H9 (cell line): ENCODE data around the gene C11orf58. TPM values are rescaled to one million over a fixed set of nuclear protein-coding genes. Genes with fewer than 3 reads are reported as not detected.

Source experiments
- DNase-seq: peaks from one replicate; pipeline ENCODE4 v3.0.0-alpha.2; 2017
- H2AFZ ChIP-seq: one replicate; pipeline ENCODE4 v1.6.1; 2013; ENCODE audit warnings: mild to moderate bottlenecking, low read length, control low read depth, moderate library complexity
- H2AK5ac ChIP-seq: 2 replicates; pipeline ENCODE4 v1.6.1; 2013; ENCODE audit warnings: low read length, control low read depth, mixed read lengths; ENCODE audit not compliant: insufficient read length
- H2BK120ac ChIP-seq: one replicate; pipeline ENCODE4 v1.6.1; 2013; ENCODE audit warnings: low read depth, mild to moderate bottlenecking, low read length, control low read depth, inconsistent platforms; ENCODE audit not compliant: poor library complexity, severe bottlenecking
- H2BK12ac ChIP-seq: 2 replicates; pipeline ENCODE4 v1.6.1; 2013; ENCODE audit warnings: low read length, control low read depth, mixed read lengths, low read depth; ENCODE audit not compliant: insufficient read length
- H2BK15ac ChIP-seq: 2 replicates; pipeline ENCODE4 v1.6.1; 2013; ENCODE audit warnings: low read depth, low read length, control low read depth
- H2BK20ac ChIP-seq: one replicate; pipeline ENCODE4 v1.6.1; 2013; ENCODE audit warnings: low read depth, mild to moderate bottlenecking, low read length, control low read depth, inconsistent platforms; ENCODE audit not compliant: poor library complexity, severe bottlenecking
- H2BK5ac ChIP-seq: 2 replicates; pipeline ENCODE4 v1.6.1; 2013; ENCODE audit warnings: low read length, control low read depth, mixed read lengths; ENCODE audit not compliant: insufficient read length
- H3K14ac ChIP-seq: 2 replicates; pipeline ENCODE4 v1.6.1; 2013; ENCODE audit warnings: low read length, control low read depth; ENCODE audit not compliant: insufficient read depth
- H3K18ac ChIP-seq: 2 replicates; pipeline ENCODE4 v1.6.1; 2013; ENCODE audit warnings: low read depth, mild to moderate bottlenecking, mixed read lengths, low read length, control low read depth; ENCODE audit not compliant: insufficient read length
- H3K23ac ChIP-seq: 2 replicates; pipeline ENCODE4 v1.6.1; 2013; ENCODE audit warnings: low read length, control low read depth, mixed read lengths, low read depth; ENCODE audit not compliant: insufficient read length
- H3K23me2 ChIP-seq: 2 replicates; pipeline ENCODE4 v1.6.1; 2013; ENCODE audit warnings: low read depth, mild to moderate bottlenecking, mixed read lengths, low read length, control low read depth; ENCODE audit not compliant: insufficient read length, poor library complexity, severe bottlenecking
- H3K27ac ChIP-seq: 2 replicates; pipeline ENCODE4 v1.5.1; 2013; ENCODE audit warnings: low read length, control low read depth, mixed read lengths, low read depth; ENCODE audit not compliant: insufficient read length
- H3K27me3 ChIP-seq: 2 replicates; pipeline ENCODE4 v1.6.1; 2013; ENCODE audit warnings: low read length, control low read depth, inconsistent platforms; ENCODE audit not compliant: insufficient read depth
- H3K4ac ChIP-seq: 2 replicates; pipeline ENCODE4 v1.6.1; 2013; ENCODE audit warnings: low read depth, mild to moderate bottlenecking, control low read depth, inconsistent platforms, low read length, moderate library complexity
- H3K4me1 ChIP-seq: 2 replicates; pipeline ENCODE4 v1.6.1; 2013; ENCODE audit warnings: low read length, control low read depth, inconsistent platforms; ENCODE audit not compliant: insufficient read depth
- H3K4me2 ChIP-seq: 2 replicates; pipeline ENCODE4 v1.6.1; 2013; ENCODE audit warnings: low read length, control low read depth, mixed read lengths; ENCODE audit not compliant: insufficient read length, insufficient read depth
- H3K56ac ChIP-seq: 2 replicates; pipeline ENCODE4 v1.6.1; 2013; ENCODE audit warnings: low read depth, mild to moderate bottlenecking, mixed read lengths, low read length, control low read depth; ENCODE audit not compliant: insufficient read length
- H3K79me1 ChIP-seq: 2 replicates; pipeline ENCODE4 v1.6.1; 2013; ENCODE audit warnings: low read depth, mild to moderate bottlenecking, moderate library complexity, low read length, control low read depth, inconsistent platforms; ENCODE audit not compliant: insufficient read depth, poor library complexity, severe bottlenecking
- H3K79me2 ChIP-seq: 2 replicates; pipeline ENCODE4 v1.6.1; 2013; ENCODE audit warnings: low read length, control low read depth, inconsistent platforms; ENCODE audit not compliant: insufficient read depth
- H3K9ac ChIP-seq: 2 replicates; pipeline ENCODE4 v1.6.1; 2013; ENCODE audit warnings: low read length, control low read depth, mixed read lengths; ENCODE audit not compliant: insufficient read length; ENCODE audit errors: extremely low read depth
- H3K9me3 ChIP-seq: one replicate; pipeline ENCODE4 v1.6.1; 2013; ENCODE audit warnings: low read depth, low read length, inconsistent platforms; ENCODE audit not compliant: control insufficient read depth
- H3T11ph ChIP-seq: one replicate; pipeline ENCODE4 v1.6.1; 2013; ENCODE audit warnings: mild to moderate bottlenecking, low read length, control low read depth, inconsistent platforms
- H4K20me1 ChIP-seq: one replicate; pipeline ENCODE4 v1.6.1; 2013; ENCODE audit not compliant: control insufficient read depth, insufficient read length, insufficient read depth
- H4K5ac ChIP-seq: 2 replicates; pipeline ENCODE4 v1.6.1; 2013; ENCODE audit warnings: low read depth, mild to moderate bottlenecking, mixed read lengths, low read length, control low read depth; ENCODE audit not compliant: insufficient read length
- H4K8ac ChIP-seq: replicated peaks from 2 replicates; pipeline ENCODE4 v1.6.1; 2013; ENCODE audit warnings: low read length, control low read depth, mixed read lengths, low read depth; ENCODE audit not compliant: insufficient read length
- H4K91ac ChIP-seq: 2 replicates; pipeline ENCODE4 v1.6.1; 2013; ENCODE audit warnings: low read depth, mild to moderate bottlenecking, moderate library complexity, mixed read lengths, low read length, control low read depth; ENCODE audit not compliant: insufficient read length
- H3K27ac Mint-ChIP-seq, 3 experiments: 2 replicates in 2 of 3; 3 replicates in 1 of 3; pipeline ENCODE4 v1.8.0; 2020 to 2021; ENCODE audit warnings: mixed read lengths in 3 of 3, mild to moderate bottlenecking in 1 of 3, moderate library complexity in 1 of 3
- H3K27me3 Mint-ChIP-seq: 2 replicates; pipeline ENCODE4 v1.8.0; 2021; ENCODE audit warnings: low read depth, mild to moderate bottlenecking, moderate library complexity, mixed read lengths
- H3K36me3 Mint-ChIP-seq, 3 experiments: 2 replicates in 2 of 3; 3 replicates in 1 of 3; pipeline ENCODE4 v1.8.0; 2020 to 2021; ENCODE audit warnings: low read depth in 3 of 3, mixed read lengths in 3 of 3; ENCODE audit not compliant: insufficient read depth in 1 of 3
- H3K4me1 Mint-ChIP-seq, 2 experiments: 2 replicates each; pipeline ENCODE4 v1.8.0; 2020; ENCODE audit warnings: mixed read lengths in 2 of 2
- H3K4me3 Mint-ChIP-seq, 2 experiments: 2 replicates in 1 of 2; 3 replicates in 1 of 2; pipeline ENCODE4 v1.8.0; 2020 to 2021; ENCODE audit warnings: mild to moderate bottlenecking in 2 of 2, mixed read lengths in 2 of 2, moderate library complexity in 1 of 2
- H3K9me3 Mint-ChIP-seq, 2 experiments: 2 replicates in 1 of 2; 3 replicates in 1 of 2; pipeline ENCODE4 v1.8.0; 2020; ENCODE audit warnings: mild to moderate bottlenecking in 2 of 2, mixed read lengths in 2 of 2, moderate library complexity in 1 of 2
- CTCF ChIP-seq: fragments of 200-600 bp; sonication (generic); conservative IDR thresholded peaks from 3 replicates; pipeline ENCODE4 v1.8.0; 2021; ENCODE audit warnings: antibody characterized with exemption, mild to moderate bottlenecking
- WGBS: extraction: QIAGEN DNeasy Blood & Tissue Kit; methylation state at CpG from one replicate; pipeline ENCODE4 v1.1.7; 2013; ENCODE audit warnings: missing lambda C conversion rate, low lambda C conversion rate, mixed read lengths; ENCODE audit not compliant: insufficient read length; ENCODE audit errors: extremely low coverage; 5-methylcytosine and 5-hydroxymethylcytosine counted together
- total RNA-seq: library from RNA; stranded (reverse); gene quantifications from 2 replicates; pipeline ENCODE4 v1.2.1, GENCODE V29; 2021

Gene C11orf58
- total RNA-seq, 1 experiment from 2014 or later, result 169 TPM

DNA sequence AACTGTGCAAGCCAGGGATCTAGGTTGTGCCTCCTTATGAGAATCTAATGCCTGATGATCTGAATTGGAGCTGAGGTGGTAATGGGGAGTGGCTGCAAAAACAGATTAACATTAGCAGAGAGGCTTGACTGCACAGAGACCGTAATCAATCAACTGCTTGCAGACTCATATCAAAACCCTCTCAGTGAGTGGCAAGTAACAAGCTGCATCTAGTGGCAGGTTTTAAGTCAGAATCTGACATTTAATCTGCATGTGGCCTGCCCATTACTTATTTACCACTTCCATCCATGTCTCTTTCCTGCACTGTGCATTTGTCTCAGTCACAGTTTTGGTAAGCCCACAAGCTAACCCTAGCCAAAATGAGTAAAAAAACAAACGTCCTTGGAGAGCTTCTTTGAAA, 11.2 kb downstream of the C11orf58 start:
- Mint-ChIP-seq H3K4me1 (peaks cover under 1 to 3% of the 10 kb centered on the region in 2 experiments; a peak in 1 of 4 replicates), H3K27ac (no peak overlapping the region), H3K9me3 (0 out of 5 replicates have a peak, but pooled peaks cover 0 to 2% of the 10 kb centered on the region in 2 experiments), H3K27me3 (no peaks in the 10 kb centered on the region), H3K4me3 (no peak overlapping the region), H3K36me3 (peaks cover 68 to 92% (median 92%) of the 10 kb centered on the region in 3 experiments)
- Histone ChIP-seq H2BK120ac (no peak overlapping the region), H4K91ac (no peak overlapping the region), H3K56ac (no peak overlapping the region), H4K8ac (no peak overlapping the region), H3K4me2 (no peak overlapping the region), H2BK15ac (no peak overlapping the region), H3K4me1 (no peaks in the 10 kb centered on the region), H3T11ph (no peak overlapping the region), H2AFZ (no peak overlapping the region), H3K4ac (no peak overlapping the region), H3K27ac (no peak overlapping the region), H2BK12ac (no peak overlapping the region), H3K27me3 (no peaks in the 10 kb centered on the region), H3K18ac (no peak overlapping the region), H2AK5ac (no peak overlapping the region), H3K79me2 (peaks cover 2% of the 10 kb centered on the region; the same call in 1 of the 2 replicates), H3K9ac (no peak overlapping the region), H3K14ac (no peak overlapping the region), H2BK20ac (no peak overlapping the region), H3K79me1 (no peaks in the 10 kb centered on the region), H4K20me1 (no peaks in the 10 kb centered on the region), H3K9me3 (no peaks in the 10 kb centered on the region), H4K5ac (no peak overlapping the region), H2BK5ac (no peak overlapping the region), H3K23me2 (no peaks in the 10 kb centered on the region), H3K23ac (no peak overlapping the region)
- TF ChIP-seq CTCF, result no peak
- DNase-seq, result no peak
- WGBS, result no CpG with 5 or more reads among the region's 2 CpGs
